Chondrocyte (in vitro differentiated cells): ENCODE results near the gene CEP41. TPM values are rescaled to one million over a fixed set of nuclear protein-coding genes. Genes with fewer than 3 reads are reported as not detected.
A peak's percentile ranks its signal among the peaks of the same experiment; 100 is the strongest.

Experiments
- DNase-seq: peaks from one replicate; pipeline ENCODE4 v3.0.0; 2021; ENCODE audit warnings: mixed read lengths, low spot score
- H3K27ac Mint-ChIP-seq: one replicate; pipeline ENCODE4 v1.8.0; 2021; ENCODE audit warnings: mild to moderate bottlenecking, moderate library complexity, mixed read lengths; ENCODE audit not compliant: unreplicated experiment
- H3K27me3 Mint-ChIP-seq: 2 replicates; pipeline ENCODE4 v1.8.0; 2021; ENCODE audit warnings: low read depth, mixed read lengths
- H3K36me3 Mint-ChIP-seq: 2 replicates; pipeline ENCODE4 v1.8.0; 2021; ENCODE audit warnings: low read depth, mixed read lengths
- H3K4me1 Mint-ChIP-seq: 2 replicates; pipeline ENCODE4 v1.8.0; 2021; ENCODE audit warnings: low read depth, mild to moderate bottlenecking, mixed read lengths
- H3K4me3 Mint-ChIP-seq: one replicate; pipeline ENCODE4 v1.8.0; 2021; ENCODE audit warnings: mild to moderate bottlenecking, moderate library complexity, mixed read lengths; ENCODE audit not compliant: unreplicated experiment
- H3K9me3 Mint-ChIP-seq: 2 replicates; pipeline ENCODE4 v1.8.0; 2021; ENCODE audit warnings: low read depth, mixed read lengths
- total RNA-seq: library from RNA; stranded (reverse); gene quantifications from 3 replicates; pipeline ENCODE4 v1.2.1, GENCODE V29; 2021
- TF ChIP-seq, protein P1 (sequence below): fragments of 200-600 bp; sonication (generic); IDR thresholded peaks from 2 replicates; pipeline ENCODE4 v1.5.0; 2021; ENCODE audit warnings: antibody characterized with exemption, mild to moderate bottlenecking, moderate library complexity

Gene CEP41
- total RNA-seq, 1 donor from 2014 or later: 10.3 TPM

DNA sequence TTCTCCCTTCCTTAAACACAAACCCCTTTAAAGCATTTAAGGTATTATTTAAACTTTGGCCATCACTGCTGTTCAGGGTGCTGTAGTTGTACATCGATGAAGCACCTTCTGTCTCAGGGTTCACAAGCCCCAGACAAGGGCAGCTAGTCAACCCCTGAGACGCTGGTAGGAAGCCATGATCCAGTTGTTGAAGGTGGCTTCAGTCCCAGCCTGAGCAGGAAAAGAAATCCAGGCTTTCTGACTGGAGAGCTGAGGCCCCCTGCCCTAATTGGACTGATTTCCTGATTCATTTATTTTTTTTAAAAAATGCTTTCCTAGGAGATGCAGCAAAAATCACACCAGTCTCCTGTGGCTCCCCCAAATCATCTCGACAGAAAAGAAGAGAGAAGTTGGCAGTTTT lies 44.7 kb downstream of the CEP41 start:
- Mint-ChIP-seq H3K4me3 (no peak overlapping the region), H3K27me3 (no peaks in the 10 kb centered on the region), H3K9me3 (no peaks in the 10 kb centered on the region), H3K36me3 (peaks cover 2% of the 10 kb centered on the region), H3K27ac (peak overlapping the region; percentile 76), H3K4me1 (peaks cover 75% of the 10 kb centered on the region)
- no peak for DNase-seq
- TF ChIP-seq, protein P1, sequence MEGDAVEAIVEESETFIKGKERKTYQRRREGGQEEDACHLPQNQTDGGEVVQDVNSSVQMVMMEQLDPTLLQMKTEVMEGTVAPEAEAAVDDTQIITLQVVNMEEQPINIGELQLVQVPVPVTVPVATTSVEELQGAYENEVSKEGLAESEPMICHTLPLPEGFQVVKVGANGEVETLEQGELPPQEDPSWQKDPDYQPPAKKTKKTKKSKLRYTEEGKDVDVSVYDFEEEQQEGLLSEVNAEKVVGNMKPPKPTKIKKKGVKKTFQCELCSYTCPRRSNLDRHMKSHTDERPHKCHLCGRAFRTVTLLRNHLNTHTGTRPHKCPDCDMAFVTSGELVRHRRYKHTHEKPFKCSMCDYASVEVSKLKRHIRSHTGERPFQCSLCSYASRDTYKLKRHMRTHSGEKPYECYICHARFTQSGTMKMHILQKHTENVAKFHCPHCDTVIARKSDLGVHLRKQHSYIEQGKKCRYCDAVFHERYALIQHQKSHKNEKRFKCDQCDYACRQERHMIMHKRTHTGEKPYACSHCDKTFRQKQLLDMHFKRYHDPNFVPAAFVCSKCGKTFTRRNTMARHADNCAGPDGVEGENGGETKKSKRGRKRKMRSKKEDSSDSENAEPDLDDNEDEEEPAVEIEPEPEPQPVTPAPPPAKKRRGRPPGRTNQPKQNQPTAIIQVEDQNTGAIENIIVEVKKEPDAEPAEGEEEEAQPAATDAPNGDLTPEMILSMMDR: no peak

DNA sequence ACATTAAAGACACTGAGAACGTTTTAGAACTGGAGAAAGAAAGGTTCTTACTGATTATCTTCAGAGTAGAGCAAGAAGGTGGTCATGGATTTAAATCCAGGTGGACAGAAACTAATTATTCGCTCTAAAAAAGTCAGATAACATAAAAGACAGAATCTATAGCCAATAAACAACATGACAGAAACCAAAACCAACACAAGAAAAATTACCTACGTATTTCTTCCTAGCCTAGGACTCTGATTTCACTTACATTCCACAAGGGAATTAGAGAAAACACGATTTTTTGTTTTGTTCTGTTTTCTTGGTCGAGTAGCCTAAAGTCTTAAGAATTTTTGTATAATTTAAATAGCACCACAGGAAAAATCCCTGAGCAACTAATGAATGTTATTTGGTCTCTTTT lies 45.4 kb downstream of the CEP41 start:
- Mint-ChIP-seq H3K36me3 (peaks cover 2% of the 10 kb centered on the region), H3K27ac (no peak overlapping the region), H3K4me1 (peaks cover 68% of the 10 kb centered on the region), H3K9me3 (no peaks in the 10 kb centered on the region), H3K4me3 (no peak overlapping the region), H3K27me3 (no peaks in the 10 kb centered on the region)
- DNase-seq: no peak
- TF ChIP-seq, protein P1: no peak

DNA sequence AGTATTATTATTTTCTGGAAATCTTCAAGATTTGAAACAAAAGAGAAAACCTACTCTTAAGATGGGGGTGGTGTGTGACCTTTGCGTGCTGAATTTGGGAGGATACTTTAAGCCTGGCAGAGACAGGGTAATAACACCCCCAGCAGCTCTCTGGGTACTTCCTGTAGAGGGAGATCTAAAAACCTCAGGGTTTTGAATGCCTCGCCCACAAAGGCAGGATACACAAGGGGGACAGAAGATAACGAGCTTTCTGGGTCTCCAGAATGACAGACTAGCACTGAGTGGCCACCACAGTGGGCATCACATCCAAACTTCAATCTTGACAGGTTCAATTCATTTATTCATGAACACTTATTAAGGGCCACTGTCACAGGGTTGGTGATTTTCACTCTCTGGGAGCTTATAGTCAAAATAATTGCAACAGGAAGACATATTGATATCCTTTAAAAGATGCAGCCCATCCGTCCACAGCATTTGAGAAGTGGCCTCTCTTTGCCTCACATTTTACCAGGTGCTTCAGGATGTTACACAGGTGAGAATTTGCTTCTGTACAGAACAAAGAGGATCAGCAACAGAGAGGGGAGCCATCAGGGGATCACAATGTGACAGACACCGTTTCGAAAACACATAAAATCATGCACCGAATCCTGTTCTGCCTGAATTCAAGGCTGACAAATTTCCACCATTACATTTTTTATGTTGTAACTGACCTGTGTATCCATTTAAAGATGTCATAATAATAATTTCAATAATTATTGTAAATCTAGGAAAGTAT lies 46.2 kb downstream of the CEP41 start:
- Mint-ChIP-seq H3K27me3 (no peaks in the 10 kb centered on the region), H3K4me1 (peaks cover 60% of the 10 kb centered on the region), H3K27ac (no peak overlapping the region), H3K36me3 (peaks cover 2% of the 10 kb centered on the region), H3K4me3 (no peak overlapping the region), H3K9me3 (no peaks in the 10 kb centered on the region)
- DNase-seq: no peak
- TF ChIP-seq, protein P1: no peak

DNA sequence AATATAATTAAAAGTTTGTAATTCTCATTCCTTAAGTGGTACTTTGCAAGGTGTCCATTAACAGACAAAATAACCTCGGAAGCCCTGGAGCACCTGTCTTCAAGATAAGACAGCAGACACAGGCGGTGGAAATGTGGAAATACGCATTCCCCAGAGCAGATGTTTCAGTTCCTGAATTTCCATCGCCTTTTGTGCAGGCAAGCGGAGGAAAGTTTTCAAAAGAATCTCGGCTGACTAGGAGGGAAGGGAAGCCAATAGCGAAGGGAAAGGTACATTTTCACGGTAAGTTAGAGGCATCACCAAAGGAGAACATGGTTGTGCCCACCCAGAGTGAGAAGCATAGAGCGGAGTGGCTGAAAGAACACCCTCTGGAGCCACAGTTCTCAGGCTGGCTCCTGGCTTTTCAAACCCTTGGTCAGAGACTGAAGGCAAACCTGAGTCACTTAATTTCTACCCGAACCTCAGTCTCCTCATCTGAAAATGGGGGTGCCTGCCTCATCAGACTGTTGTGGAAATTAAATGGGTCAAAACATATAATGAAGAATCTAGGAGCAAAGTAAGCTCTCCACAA lies 46.9 kb downstream of the CEP41 start:
- H3K4me3 Mint-ChIP-seq: no peak overlapping the region
- no peak for DNase-seq
- TF ChIP-seq, protein P1: no peak
- no peaks in the 10 kb centered on the region for H3K9me3 Mint-ChIP-seq
- H3K27ac Mint-ChIP-seq: no peak overlapping the region
- H3K4me1 Mint-ChIP-seq: peaks cover 54% of the 10 kb centered on the region
- no peaks in the 10 kb centered on the region for H3K27me3 Mint-ChIP-seq
- H3K36me3 Mint-ChIP-seq: peaks cover 2% of the 10 kb centered on the region

DNA sequence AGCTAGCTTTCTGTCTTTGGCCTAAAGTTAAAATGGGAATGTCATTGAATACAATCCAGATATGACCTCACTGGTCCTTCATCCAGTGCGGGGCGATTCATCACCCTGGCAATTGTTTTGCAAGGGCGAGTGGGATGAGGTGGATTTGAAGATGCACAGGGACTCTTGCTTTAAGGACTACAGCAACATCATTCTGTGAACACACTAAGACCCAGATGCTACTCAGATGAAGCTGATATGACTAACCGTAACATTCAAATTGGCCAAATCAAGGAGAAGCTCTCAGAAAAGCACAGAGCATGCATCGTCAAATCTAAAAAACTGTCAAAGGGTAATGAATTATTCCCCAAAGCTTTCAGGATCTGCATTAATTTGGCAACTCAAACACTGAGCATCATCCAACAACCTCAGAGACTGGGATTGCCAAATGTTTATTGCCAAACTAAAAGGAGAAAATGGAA lies 47.7 kb downstream of the CEP41 start:
- no peaks in the 10 kb centered on the region for H3K36me3 Mint-ChIP-seq
- no peak for DNase-seq
- H3K4me3 Mint-ChIP-seq: no peak overlapping the region
- TF ChIP-seq, protein P1: no peak
- H3K9me3 Mint-ChIP-seq: peaks cover 3% of the 10 kb centered on the region
- H3K27me3 Mint-ChIP-seq: no peaks in the 10 kb centered on the region
- peaks cover 52% of the 10 kb centered on the region for H3K4me1 Mint-ChIP-seq
- H3K27ac Mint-ChIP-seq: no peak overlapping the region
